ENCODE data around the gene AMPH.

The AMPH gene

GRCh38 chr7:38561166-38561565, 70.0 kb downstream of the AMPH start:
- H3K9ac ChIP-seq (ENCODE audit: low read depth, low read length): no peak overlapping the region
- no peaks in the 10 kb centered on the region for H3K36me3 ChIP-seq (ENCODE audit: insufficient read depth, low read depth, low read length)
- no peaks in the 10 kb centered on the region for H3K4me1 ChIP-seq (ENCODE audit: insufficient read depth, low read length)
- H3K4me3 ChIP-seq (ENCODE audit: low read length): no peak overlapping the region
- H3K27me3 ChIP-seq (ENCODE audit: insufficient read depth, low read length): no peaks in the 10 kb centered on the region
- H3K9me3 ChIP-seq (ENCODE audit: insufficient read depth, low read depth, low read length): no peaks in the 10 kb centered on the region
- no peak overlapping the region for H3K27ac ChIP-seq (ENCODE audit: low read length)

- Histone ChIP-seq H3K36me3 (ENCODE audit: insufficient read depth, low read depth, low read length) (no peaks in the 10 kb centered on the region), H3K4me3 (ENCODE audit: low read length) (no peak overlapping the region), H3K27me3 (ENCODE audit: insufficient read depth, low read length) (no peaks in the 10 kb centered on the region)
Measured at GRCh38 chr7:38558761-38559345, 72.3 kb downstream of the AMPH start.

GRCh38 chr7:38554586-38554985, 76.6 kb downstream of the AMPH start:
- no peak overlapping the region for H3K9ac ChIP-seq (ENCODE audit: low read depth, low read length)

More at GRCh38 chr7:38558761-38559345, 72.3 kb downstream of the AMPH start:
- Histone ChIP-seq H3K27ac (ENCODE audit: low read length) (no peak overlapping the region), H3K9me3 (ENCODE audit: insufficient read depth, low read depth, low read length) (no peaks in the 10 kb centered on the region), H3K9ac (ENCODE audit: low read depth, low read length) (no peak overlapping the region), H3K4me1 (ENCODE audit: insufficient read depth, low read length) (no peaks in the 10 kb centered on the region)

GRCh38 chr7:38550836-38551235, 80.3 kb downstream of the AMPH start:
- Histone ChIP-seq H3K9ac (ENCODE audit: low read depth, low read length) (no peak overlapping the region), H3K36me3 (ENCODE audit: insufficient read depth, low read depth, low read length) (no peaks in the 10 kb centered on the region), H3K4me3 (ENCODE audit: low read length) (no peak overlapping the region), H3K27me3 (ENCODE audit: insufficient read depth, low read length) (no peaks in the 10 kb centered on the region), H3K9me3 (ENCODE audit: insufficient read depth, low read depth, low read length) (no peaks in the 10 kb centered on the region), H3K4me1 (ENCODE audit: insufficient read depth, low read length) (peaks cover 8% of the 10 kb centered on the region; the same call in 1 of the 2 replicates), H3K27ac (ENCODE audit: low read length) (no peak overlapping the region)

More at GRCh38 chr7:38554586-38554985, 76.6 kb downstream of the AMPH start:
- Histone ChIP-seq H3K36me3 (ENCODE audit: insufficient read depth, low read depth, low read length) (no peaks in the 10 kb centered on the region), H3K9me3 (ENCODE audit: insufficient read depth, low read depth, low read length) (no peaks in the 10 kb centered on the region), H3K27ac (ENCODE audit: low read length) (no peak overlapping the region), H3K4me3 (ENCODE audit: low read length) (no peak overlapping the region), H3K4me1 (ENCODE audit: insufficient read depth, low read length) (peaks cover 8% of the 10 kb centered on the region; the same call in 1 of the 2 replicates), H3K27me3 (ENCODE audit: insufficient read depth, low read length) (no peaks in the 10 kb centered on the region)

- peaks cover 8% of the 10 kb centered on the region; the same call in 1 of the 2 replicates for H3K4me1 ChIP-seq (ENCODE audit: insufficient read depth, low read length)
Measured at GRCh38 chr7:38548605-38549004, 82.6 kb downstream of the AMPH start.

GRCh38 chr7:38546763-38547162, 84.4 kb downstream of the AMPH start:
- Histone ChIP-seq H3K27me3 (ENCODE audit: insufficient read depth, low read length) (no peaks in the 10 kb centered on the region), H3K9ac (ENCODE audit: low read depth, low read length) (no peak overlapping the region), H3K36me3 (ENCODE audit: insufficient read depth, low read depth, low read length) (no peaks in the 10 kb centered on the region), H3K4me3 (ENCODE audit: low read length) (no peak overlapping the region), H3K4me1 (ENCODE audit: insufficient read depth, low read length) (peaks cover 8% of the 10 kb centered on the region; the same call in 1 of the 2 replicates), H3K27ac (ENCODE audit: low read length) (no peak overlapping the region), H3K9me3 (ENCODE audit: insufficient read depth, low read depth, low read length) (no peaks in the 10 kb centered on the region)

More at GRCh38 chr7:38548605-38549004, 82.6 kb downstream of the AMPH start:
- Histone ChIP-seq H3K9me3 (ENCODE audit: insufficient read depth, low read depth, low read length) (no peaks in the 10 kb centered on the region), H3K4me3 (ENCODE audit: low read length) (no peak overlapping the region), H3K36me3 (ENCODE audit: insufficient read depth, low read depth, low read length) (no peaks in the 10 kb centered on the region), H3K27ac (ENCODE audit: low read length) (no peak overlapping the region), H3K27me3 (ENCODE audit: insufficient read depth, low read length) (no peaks in the 10 kb centered on the region), H3K9ac (ENCODE audit: low read depth, low read length) (no peak overlapping the region)

- Histone ChIP-seq H3K4me3 (ENCODE audit: low read length) (no peak overlapping the region), H3K27ac (ENCODE audit: low read length) (no peak overlapping the region), H3K27me3 (ENCODE audit: insufficient read depth, low read length) (no peaks in the 10 kb centered on the region), H3K9me3 (ENCODE audit: insufficient read depth, low read depth, low read length) (no peaks in the 10 kb centered on the region), H3K9ac (ENCODE audit: low read depth, low read length) (no peak overlapping the region), H3K4me1 (ENCODE audit: insufficient read depth, low read length) (peaks cover 4% of the 10 kb centered on the region; the same call in 1 of the 2 replicates), H3K36me3 (ENCODE audit: insufficient read depth, low read depth, low read length) (no peaks in the 10 kb centered on the region)
Measured at GRCh38 chr7:38545977-38546376, 85.2 kb downstream of the AMPH start.

GRCh38 chr7:38542156-38542555, 89.0 kb downstream of the AMPH start:
- Histone ChIP-seq H3K27me3 (ENCODE audit: insufficient read depth, low read length) (no peaks in the 10 kb centered on the region), H3K36me3 (ENCODE audit: insufficient read depth, low read depth, low read length) (no peaks in the 10 kb centered on the region), H3K27ac (ENCODE audit: low read length) (no peak overlapping the region), H3K4me1 (ENCODE audit: insufficient read depth, low read length) (peaks cover 7% of the 10 kb centered on the region; the same call in 1 of the 2 replicates), H3K9me3 (ENCODE audit: insufficient read depth, low read depth, low read length) (no peaks in the 10 kb centered on the region), H3K9ac (ENCODE audit: low read depth, low read length) (no peak overlapping the region), H3K4me3 (ENCODE audit: low read length) (no peak overlapping the region)

GRCh38 chr7:38541440-38541839, 89.7 kb downstream of the AMPH start:
- H3K9ac ChIP-seq (ENCODE audit: low read depth, low read length): no peak overlapping the region
- no peak overlapping the region for H3K4me3 ChIP-seq (ENCODE audit: low read length)

GRCh38 chr7:38539477-38540081, 91.6 kb downstream of the AMPH start:
- Histone ChIP-seq H3K9me3 (ENCODE audit: insufficient read depth, low read depth, low read length) (no peaks in the 10 kb centered on the region), H3K4me1 (ENCODE audit: insufficient read depth, low read length) (peaks cover 7% of the 10 kb centered on the region; the same call in 1 of the 2 replicates), H3K4me3 (ENCODE audit: low read length) (no peak overlapping the region), H3K9ac (ENCODE audit: low read depth, low read length) (no peak overlapping the region), H3K27ac (ENCODE audit: low read length) (no peak overlapping the region), H3K36me3 (ENCODE audit: insufficient read depth, low read depth, low read length) (no peaks in the 10 kb centered on the region), H3K27me3 (ENCODE audit: insufficient read depth, low read length) (no peaks in the 10 kb centered on the region)

More at GRCh38 chr7:38541440-38541839, 89.7 kb downstream of the AMPH start:
- Histone ChIP-seq H3K4me1 (ENCODE audit: insufficient read depth, low read length) (peaks cover 7% of the 10 kb centered on the region; the same call in 1 of the 2 replicates), H3K27ac (ENCODE audit: low read length) (no peak overlapping the region), H3K9me3 (ENCODE audit: insufficient read depth, low read depth, low read length) (no peaks in the 10 kb centered on the region), H3K27me3 (ENCODE audit: insufficient read depth, low read length) (no peaks in the 10 kb centered on the region), H3K36me3 (ENCODE audit: insufficient read depth, low read depth, low read length) (no peaks in the 10 kb centered on the region)

- Histone ChIP-seq H3K9me3 (ENCODE audit: insufficient read depth, low read depth, low read length) (no peaks in the 10 kb centered on the region), H3K4me3 (ENCODE audit: low read length) (no peak overlapping the region)
Measured at GRCh38 chr7:38535073-38535472, 96.1 kb downstream of the AMPH start.

GRCh38 chr7:38525857-38526256, 105.3 kb downstream of the AMPH start:
- Histone ChIP-seq H3K4me1 (ENCODE audit: insufficient read depth, low read length) (no peaks in the 10 kb centered on the region), H3K9me3 (ENCODE audit: insufficient read depth, low read depth, low read length) (no peaks in the 10 kb centered on the region), H3K9ac (ENCODE audit: low read depth, low read length) (no peak overlapping the region), H3K27me3 (ENCODE audit: insufficient read depth, low read length) (no peaks in the 10 kb centered on the region), H3K36me3 (ENCODE audit: insufficient read depth, low read depth, low read length) (no peaks in the 10 kb centered on the region), H3K27ac (ENCODE audit: low read length) (no peak overlapping the region), H3K4me3 (ENCODE audit: low read length) (no peak overlapping the region)

More at GRCh38 chr7:38535073-38535472, 96.1 kb downstream of the AMPH start:
- no peaks in the 10 kb centered on the region for H3K36me3 ChIP-seq (ENCODE audit: insufficient read depth, low read depth, low read length)
- no peak overlapping the region for H3K9ac ChIP-seq (ENCODE audit: low read depth, low read length)
- H3K4me1 ChIP-seq (ENCODE audit: insufficient read depth, low read length): peaks cover 5% of the 10 kb centered on the region; the same call in 1 of the 2 replicates
- H3K27ac ChIP-seq (ENCODE audit: low read length): no peak overlapping the region
- no peaks in the 10 kb centered on the region for H3K27me3 ChIP-seq (ENCODE audit: insufficient read depth, low read length)

All from iPS-20b (cell line).